K562 (cell line): Measurements from ENCODE around the gene KLK11. TPM values are rescaled to one million over a fixed set of nuclear protein-coding genes. Genes with fewer than 3 reads are reported as not detected.

ENCODE experiments used
- BCOR ChIP-seq: fragments of 450-650 bp; IDR thresholded peaks from 2 replicates; pipeline ENCODE4 v1.6.1; 2016
- CREM ChIP-seq: IDR thresholded peaks from 2 replicates; pipeline ENCODE4 v1.6.1; 2014; ENCODE audit warnings: antibody characterized with exemption, low read depth
- HDAC1 ChIP-seq, 2 experiments: fragments of 450-650 bp; IDR thresholded peaks; 2 replicates each; pipeline ENCODE4 v1.6.1; 2016 to 2017; ENCODE audit warnings: inconsistent platforms in 1 of 2, mild to moderate bottlenecking in 1 of 2, moderate library complexity in 1 of 2
- MNT ChIP-seq, 2 experiments: fragments of 450-650 bp; conservative IDR thresholded peaks; 2 replicates each; pipeline ENCODE4 v1.6.1; 2017; ENCODE audit warnings: mild to moderate bottlenecking in 2 of 2, moderate library complexity in 2 of 2
- NR2C2 ChIP-seq, 2 experiments: fragments of 200-800 bp in 1 of 2; sonication (Bioruptor generic) in 1 of 2; sonication (generic) in 1 of 2; formaldehyde crosslinking in 1 of 2; IDR thresholded peaks; 2 replicates each; pipeline versions ENCODE4 v1.6.1 to v1.8.0; 2016 to 2022; ENCODE audit warnings: mild to moderate bottlenecking in 1 of 2, missing compliant biosample characterization in 1 of 2, missing genetic modification characterization in 1 of 2, missing genetic modification reagents in 1 of 2
- PTTG1 ChIP-seq: fragments of 450-650 bp; IDR thresholded peaks from 2 replicates; pipeline ENCODE4 v1.6.1; 2016; ENCODE audit warnings: low read depth, mild to moderate bottlenecking, missing genetic modification characterization, missing compliant biosample characterization
- RBBP5 ChIP-seq: fragments of 200-600 bp; sonication (generic); IDR thresholded peaks from 2 replicates; pipeline ENCODE4 v1.6.1; 2012; ENCODE audit warnings: borderline replicate concordance, mild to moderate bottlenecking, low read length, control low read depth, inconsistent platforms; ENCODE audit not compliant: insufficient read depth, poor library complexity, severe bottlenecking
- RBM25 ChIP-seq: fragments of 200-400 bp; formaldehyde crosslinking; IDR thresholded peaks from 2 replicates; pipeline ENCODE4 v1.6.1; 2018; ENCODE audit warnings: low read length, low read depth, moderate library complexity; ENCODE audit not compliant: severe bottlenecking
- RCOR1 ChIP-seq, 2 experiments: IDR thresholded peaks; 2 replicates each; pipeline ENCODE4 v1.6.1; 2012; ENCODE audit warnings: low read depth in 2 of 2, low read length in 2 of 2, borderline replicate concordance in 1 of 2, improper control_type of control experiment in 1 of 2
- SFPQ ChIP-seq: fragments of 200-400 bp; formaldehyde crosslinking; IDR thresholded peaks from 2 replicates; pipeline ENCODE4 v1.6.1; 2017; ENCODE audit warnings: mild to moderate bottlenecking, low read depth, low read length, moderate library complexity
- SIN3A ChIP-seq, 2 experiments: fragments of 150-350 bp in 1 of 2; IDR thresholded peaks; 2 replicates each; pipeline ENCODE4 v1.6.1; 2011 to 2016; ENCODE audit warnings: borderline replicate concordance in 2 of 2, low read depth in 2 of 2, low read length in 2 of 2, mild to moderate bottlenecking in 2 of 2, moderate library complexity in 2 of 2; ENCODE audit not compliant: control insufficient read depth in 1 of 2
- SREBF2 ChIP-seq: sonication (generic); formaldehyde crosslinking; IDR thresholded peaks from 2 replicates; pipeline ENCODE4 v1.4.0; 2020; ENCODE audit warnings: mild to moderate bottlenecking, missing genetic modification reagents
- ZNF507 ChIP-seq: conservative IDR thresholded peaks from 2 replicates; pipeline ENCODE4 v1.6.1; 2017; ENCODE audit warnings: missing genetic modification characterization, missing compliant biosample characterization
- ZNF764 ChIP-seq: fragments of 250-450 bp; sonication (Bioruptor Pico); IDR thresholded peaks from 2 replicates; pipeline ENCODE4 v1.4.0; 2020; ENCODE audit warnings: low read depth, mild to moderate bottlenecking, moderate library complexity
- ZNF830 ChIP-seq: fragments of 250-450 bp; sonication (Bioruptor Pico); IDR thresholded peaks from 2 replicates; pipeline ENCODE4 v1.5.0; 2021; ENCODE audit warnings: mild to moderate bottlenecking
- polyA plus RNA-seq, 8 experiments: library from polyadenylated mRNA; depleted of rRNA in 4 of 8; stranded (reverse) in 5 of 8; unstranded in 3 of 8; fragments of >200 nt; fragmentation: Nextera tagmentation in 2 of 8; fragmentation: Illumina TruSeq in 1 of 8; extraction: Ambion mirVana in 2 of 8; extraction: Trizol in 1 of 8; gene quantifications; 2 replicates each; pipeline versions ENCODE4 v1.2.1 to v1.2.3, GENCODE V29; 2011 to 2014; ENCODE audit warnings: inconsistent platforms in 1 of 8, missing spikeins in 1 of 8
- total RNA-seq, 7 experiments: library from RNA; depleted of rRNA in 6 of 7; stranded (reverse); fragments of >200 nt in 6 of 7; fragmentation: Illumina TruSeq in 2 of 7; extraction: Trizol in 2 of 7; gene quantifications; 2 replicates each; pipeline versions ENCODE4 v1.2.1 to v1.2.3, GENCODE V29; 2011 to 2021; ENCODE audit warnings: low replicate concordance in 1 of 7

Gene KLK11
- total and polyA plus RNA-seq, 9 of the 15 experiments (the other 6 are each of a cell fraction or from before 2014, with no cell fraction given): not detected

- no peak for TF ChIP-seq HDAC1 (IDR thresholded peaks at IDR 0.05)
- no peak for TF ChIP-seq RBBP5
- no peak for TF ChIP-seq SREBF2 (CRISPR knock-in tag)
- no peak for TF ChIP-seq MNT (conservative IDR thresholded peaks at IDR 0.05)
- no peak for TF ChIP-seq ZNF764
- no peak for TF ChIP-seq ZNF507 (tag)
- 0 out of 4 replicates have a peak, but pooled peaks of 1 of the 2 experiments have one; percentile 9 for TF ChIP-seq RCOR1 (IDR thresholded peaks at IDR 0.05; ENCODE audit: borderline replicate concordance in 1 of 2, low read depth in 2 of 2, low read length in 2 of 2)
- no peak for TF ChIP-seq CREM
- TF ChIP-seq SIN3A (IDR thresholded peaks at IDR 0.05; ENCODE audit: borderline replicate concordance in 2 of 2, control insufficient read depth in 1 of 2, low read depth in 2 of 2, low read length in 2 of 2): no peak
- no peak for TF ChIP-seq SFPQ
- peak; percentile 67 for TF ChIP-seq RBM25
- TF ChIP-seq ZNF830: no peak
- peak; percentile 66 for TF ChIP-seq BCOR
- TF ChIP-seq NR2C2 (CRISPR knock-in tag; IDR thresholded peaks at IDR 0.05): no peak
- no peak for TF ChIP-seq NR2C2 (tag; IDR thresholded peaks at IDR 0.05)
- TF ChIP-seq PTTG1 (tag): no peak
Measured at GRCh38 chr19:50972795-50973376, 53.5 kb downstream of the KLK11 start (continued).

Other genes starting within 250 kb of the KLK11 start
Only the 7 nearest of the 19 such genes appear.
- gene KLK6, start 57.0 kb downstream of the KLK11 start, total RNA-seq (2014; rRNA removed): not detected in 2 replicates
- not detected in 2 replicates for gene KLK6, start 57.0 kb downstream of the KLK11 start, total RNA-seq (2014; rRNA removed; fragmentation: Illumina TruSeq; extraction: Trizol)
- not detected in 2 replicates for gene KLK6, start 57.0 kb downstream of the KLK11 start, total RNA-seq (2015; rRNA removed; fragmentation: Illumina TruSeq; extraction: Trizol)
- gene KLK6, start 57.0 kb downstream of the KLK11 start, total RNA-seq (2021): not detected in 2 replicates
- not detected in 2 replicates for gene KLK6, start 57.0 kb downstream of the KLK11 start, polyA plus RNA-seq (2011; rRNA removed)
- not detected in 2 replicates for gene KLK6, start 57.0 kb downstream of the KLK11 start, polyA plus RNA-seq (2014; fragmentation: Illumina TruSeq; extraction: Trizol)
- not detected for gene KLK6, start 57.0 kb downstream of the KLK11 start, polyA plus RNA-seq (2014; fragmentation: Nextera tagmentation; extraction: Ambion mirVana)
- not detected in 2 replicates for gene KLK6, start 57.0 kb downstream of the KLK11 start, polyA plus RNA-seq (2014; rRNA removed)
- not detected in 2 replicates for gene KLK7, start 42.7 kb downstream of the KLK11 start, total RNA-seq (2014; rRNA removed)
- not detected in 2 replicates for gene KLK7, start 42.7 kb downstream of the KLK11 start, total RNA-seq (2014; rRNA removed; fragmentation: Illumina TruSeq; extraction: Trizol)
- not detected in 2 replicates for gene KLK7, start 42.7 kb downstream of the KLK11 start, total RNA-seq (2015; rRNA removed; fragmentation: Illumina TruSeq; extraction: Trizol)
- gene KLK7, start 42.7 kb downstream of the KLK11 start, total RNA-seq (2021): not detected in 2 replicates
- not detected in 2 replicates for gene KLK7, start 42.7 kb downstream of the KLK11 start, polyA plus RNA-seq (2011; rRNA removed)
- gene KLK7, start 42.7 kb downstream of the KLK11 start, polyA plus RNA-seq (2014; fragmentation: Illumina TruSeq; extraction: Trizol): not detected in 2 replicates
- under 1 TPM in 1 of 2 experiments, not detected in 1; 0.03 TPM for gene KLK7, start 42.7 kb downstream of the KLK11 start, polyA plus RNA-seq (2014; fragmentation: Nextera tagmentation; extraction: Ambion mirVana)
- not detected in 2 replicates for gene KLK7, start 42.7 kb downstream of the KLK11 start, polyA plus RNA-seq (2014; rRNA removed)
- gene KLK8, start 25.0 kb downstream of the KLK11 start, total RNA-seq (2014; rRNA removed): 0.45 TPM in 1 of 2 replicates, not detected in the other
- gene KLK8, start 25.0 kb downstream of the KLK11 start, total RNA-seq (2014; rRNA removed; fragmentation: Illumina TruSeq; extraction: Trizol): 0.40 TPM in 1 of 2 replicates, not detected in the other
- 0.41 and 0.76 TPM in 2 replicates for gene KLK8, start 25.0 kb downstream of the KLK11 start, total RNA-seq (2015; rRNA removed; fragmentation: Illumina TruSeq; extraction: Trizol)
- gene KLK8, start 25.0 kb downstream of the KLK11 start, total RNA-seq (2021): 1.4 TPM in 2 replicates
- 0.62 and 0.79 TPM in 2 replicates for gene KLK8, start 25.0 kb downstream of the KLK11 start, polyA plus RNA-seq (2011; rRNA removed)
- gene KLK8, start 25.0 kb downstream of the KLK11 start, polyA plus RNA-seq (2014; fragmentation: Illumina TruSeq; extraction: Trizol): 0.44 and 0.49 TPM in 2 replicates
- gene KLK8, start 25.0 kb downstream of the KLK11 start, polyA plus RNA-seq (2014; fragmentation: Nextera tagmentation; extraction: Ambion mirVana): 1 to 10 TPM in 1 of 2 experiments, under 1 TPM in 1; 0.37 to 1.7 TPM
- gene KLK8, start 25.0 kb downstream of the KLK11 start, polyA plus RNA-seq (2014; rRNA removed): 1.1 and 1.4 TPM in 2 replicates
- gene KLK10, start 6.9 kb downstream of the KLK11 start, total RNA-seq (2014; rRNA removed): not detected in 2 replicates
- gene KLK10, start 6.9 kb downstream of the KLK11 start, total RNA-seq (2014; rRNA removed; fragmentation: Illumina TruSeq; extraction: Trizol): not detected in 2 replicates
- not detected in 2 replicates for gene KLK10, start 6.9 kb downstream of the KLK11 start, total RNA-seq (2015; rRNA removed; fragmentation: Illumina TruSeq; extraction: Trizol)
- 0.11 TPM in 1 of 2 replicates, not detected in the other for gene KLK10, start 6.9 kb downstream of the KLK11 start, total RNA-seq (2021)
- gene KLK10, start 6.9 kb downstream of the KLK11 start, polyA plus RNA-seq (2011; rRNA removed): not detected in 2 replicates
- not detected in 2 replicates for gene KLK10, start 6.9 kb downstream of the KLK11 start, polyA plus RNA-seq (2014; fragmentation: Illumina TruSeq; extraction: Trizol)
- gene KLK10, start 6.9 kb downstream of the KLK11 start, polyA plus RNA-seq (2014; fragmentation: Nextera tagmentation; extraction: Ambion mirVana): not detected
- gene KLK10, start 6.9 kb downstream of the KLK11 start, polyA plus RNA-seq (2014; rRNA removed): not detected in 2 replicates
- not detected in 2 replicates for gene KLK12, start 8.4 kb upstream of the KLK11 start, total RNA-seq (2014; rRNA removed)
- not detected in 2 replicates for gene KLK12, start 8.4 kb upstream of the KLK11 start, total RNA-seq (2014; rRNA removed; fragmentation: Illumina TruSeq; extraction: Trizol)
- gene KLK12, start 8.4 kb upstream of the KLK11 start, total RNA-seq (2015; rRNA removed; fragmentation: Illumina TruSeq; extraction: Trizol): not detected in 2 replicates
- not detected in 2 replicates for gene KLK12, start 8.4 kb upstream of the KLK11 start, total RNA-seq (2021)
- not detected in 2 replicates for gene KLK12, start 8.4 kb upstream of the KLK11 start, polyA plus RNA-seq (2011; rRNA removed)
- not detected in 2 replicates for gene KLK12, start 8.4 kb upstream of the KLK11 start, polyA plus RNA-seq (2014; fragmentation: Illumina TruSeq; extraction: Trizol)
- not detected for gene KLK12, start 8.4 kb upstream of the KLK11 start, polyA plus RNA-seq (2014; fragmentation: Nextera tagmentation; extraction: Ambion mirVana)
- gene KLK12, start 8.4 kb upstream of the KLK11 start, polyA plus RNA-seq (2014; rRNA removed): not detected in 2 replicates
- gene KLK13, start 38.5 kb upstream of the KLK11 start, total RNA-seq (2014; rRNA removed): 1.3 and 2.5 TPM in 2 replicates
- 1.5 and 1.7 TPM in 2 replicates for gene KLK13, start 38.5 kb upstream of the KLK11 start, total RNA-seq (2014; rRNA removed; fragmentation: Illumina TruSeq; extraction: Trizol)
- 0.64 and 0.72 TPM in 2 replicates for gene KLK13, start 38.5 kb upstream of the KLK11 start, total RNA-seq (2015; rRNA removed; fragmentation: Illumina TruSeq; extraction: Trizol)
- gene KLK13, start 38.5 kb upstream of the KLK11 start, total RNA-seq (2021): 2.8 and 4.7 TPM in 2 replicates
- 2.9 and 9.0 TPM in 2 replicates for gene KLK13, start 38.5 kb upstream of the KLK11 start, polyA plus RNA-seq (2011; rRNA removed)
- 3.8 and 4.4 TPM in 2 replicates for gene KLK13, start 38.5 kb upstream of the KLK11 start, polyA plus RNA-seq (2014; fragmentation: Illumina TruSeq; extraction: Trizol)
- gene KLK13, start 38.5 kb upstream of the KLK11 start, polyA plus RNA-seq (2014; fragmentation: Nextera tagmentation; extraction: Ambion mirVana): 1 to 10 TPM in 1 of 2 experiments, under 1 TPM in 1; 0.84 to 2.3 TPM
- gene KLK13, start 38.5 kb upstream of the KLK11 start, polyA plus RNA-seq (2014; rRNA removed): 1.3 and 2.3 TPM in 2 replicates
- gene KLK14, start 56.3 kb upstream of the KLK11 start, total RNA-seq (2014; rRNA removed): not detected in 2 replicates
- gene KLK14, start 56.3 kb upstream of the KLK11 start, total RNA-seq (2014; rRNA removed; fragmentation: Illumina TruSeq; extraction: Trizol): not detected in 2 replicates
- gene KLK14, start 56.3 kb upstream of the KLK11 start, total RNA-seq (2015; rRNA removed; fragmentation: Illumina TruSeq; extraction: Trizol): not detected in 2 replicates
- gene KLK14, start 56.3 kb upstream of the KLK11 start, total RNA-seq (2021): not detected in 2 replicates
- gene KLK14, start 56.3 kb upstream of the KLK11 start, polyA plus RNA-seq (2011; rRNA removed): 0.08 TPM in 1 of 2 replicates, not detected in the other
- not detected in 2 replicates for gene KLK14, start 56.3 kb upstream of the KLK11 start, polyA plus RNA-seq (2014; fragmentation: Illumina TruSeq; extraction: Trizol)
- gene KLK14, start 56.3 kb upstream of the KLK11 start, polyA plus RNA-seq (2014; fragmentation: Nextera tagmentation; extraction: Ambion mirVana): not detected
- not detected in 2 replicates for gene KLK14, start 56.3 kb upstream of the KLK11 start, polyA plus RNA-seq (2014; rRNA removed)